Common myeloid progenitor, CD34-positive (primary cell): ENCODE data around the gene NSD1.

Experiments
- CTCF ChIA-PET: fragments of 350-600 bp; sonication (Branson Sonifier 250); formaldehyde crosslinking; loops from one replicate; lab custom pipeline; 2021; ENCODE audit warnings: antibody characterized with exemption; lab: Charles Lee
- POLR2A ChIA-PET: fragments of 350-600 bp; sonication (Branson Sonifier 250); formaldehyde crosslinking; loops from one replicate; lab custom pipeline; 2021; ENCODE audit warnings: antibody characterized with exemption; lab: Charles Lee
- DNase-seq, 3 donors: peaks; one replicate each; pipeline versions ENCODE4 v3.0.0 to v3.0.0-alpha.2; 2013
- H3K27ac ChIP-seq, 2 experiments: 1 replicate in 1 of 2; 2 replicates in 1 of 2; pipeline ENCODE4 v1.7.0; 2013; ENCODE audit warnings: inconsistent platforms in 2 of 2, low read length in 2 of 2, mild to moderate bottlenecking in 2 of 2, low read depth in 1 of 2, moderate library complexity in 1 of 2; ENCODE audit not compliant: severe bottlenecking in 2 of 2, insufficient read depth in 1 of 2, poor library complexity in 1 of 2
- H3K27me3 ChIP-seq, 5 experiments: replicated peaks in 2 of 5; 1 replicate in 3 of 5; 2 replicates in 2 of 5; pipeline versions ENCODE4 v1.6.1 to v1.7.0; 2013; ENCODE audit warnings: low read length in 4 of 5, mild to moderate bottlenecking in 2 of 5, moderate library complexity in 2 of 5, inconsistent platforms in 1 of 5; ENCODE audit not compliant: insufficient read depth in 5 of 5, control insufficient read depth in 4 of 5
- H3K36me3 ChIP-seq, 4 experiments: 1 replicate in 2 of 4; 2 replicates in 2 of 4; pipeline versions ENCODE4 v1.6.1 to v1.7.0; 2013; ENCODE audit warnings: low read length in 3 of 4, control low read depth in 1 of 4, mild to moderate bottlenecking in 1 of 4; ENCODE audit not compliant: control insufficient read depth in 4 of 4, insufficient read depth in 4 of 4
- H3K4me1 ChIP-seq, 4 experiments: 1 replicate in 3 of 4; 2 replicates in 1 of 4; pipeline versions ENCODE4 v1.6.1 to v1.7.1; 2013; ENCODE audit warnings: low read length in 3 of 4, mild to moderate bottlenecking in 3 of 4, control low read depth in 1 of 4, inconsistent platforms in 1 of 4, moderate library complexity in 1 of 4; ENCODE audit not compliant: control insufficient read depth in 4 of 4, insufficient read depth in 4 of 4; ENCODE audit errors: control extremely low read depth in 1 of 4
- H3K4me3 ChIP-seq, 7 experiments: 1 replicate in 4 of 7; 2 replicates in 3 of 7; pipeline versions ENCODE4 v1.5.1 to v1.7.0; 2013; ENCODE audit warnings: mild to moderate bottlenecking in 7 of 7, low read length in 6 of 7, moderate library complexity in 6 of 7, inconsistent platforms in 2 of 7, low read depth in 2 of 7, control low read depth in 1 of 7; ENCODE audit not compliant: insufficient read depth in 4 of 7, control insufficient read depth in 1 of 7; ENCODE audit errors: extremely low read depth in 1 of 7
- H3K9me3 ChIP-seq, 5 experiments: 1 replicate in 4 of 5; 2 replicates in 1 of 5; pipeline versions ENCODE4 v1.6.1 to v1.7.1; 2013; ENCODE audit warnings: low read length in 4 of 5, mild to moderate bottlenecking in 2 of 5, inconsistent platforms in 1 of 5, low read depth in 1 of 5, moderate library complexity in 1 of 5; ENCODE audit not compliant: control insufficient read depth in 4 of 5, insufficient read depth in 2 of 5; ENCODE audit errors: control extremely low read depth in 1 of 5
- WGBS: methylation state at CpG from one replicate; pipeline ENCODE4 v1.1.5; 2013; ENCODE audit not compliant: insufficient coverage; 5-methylcytosine and 5-hydroxymethylcytosine counted together

The NSD1 gene

DNA sequence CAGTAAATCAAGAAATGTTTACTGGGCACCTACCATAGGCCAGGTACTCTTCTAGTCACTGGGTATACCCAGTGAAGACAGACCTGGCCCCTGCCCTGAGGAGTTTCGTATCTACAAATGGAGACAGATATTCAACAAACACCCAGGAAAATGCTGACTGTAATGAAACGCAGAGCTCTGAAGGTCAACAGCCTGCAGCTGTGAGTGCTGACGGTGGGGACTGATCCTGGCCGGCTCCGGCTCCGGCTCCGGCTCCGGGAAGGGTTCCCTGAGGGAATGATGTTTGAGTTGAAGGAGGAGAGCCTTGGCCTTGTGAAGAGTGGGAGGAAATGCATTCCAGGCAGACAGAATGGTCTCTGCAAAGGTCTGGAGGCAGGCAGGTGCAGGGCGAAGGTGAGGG lies 23.8 kb upstream of the NSD1 start:
- no peaks in the 10 kb centered on the region for H3K36me3 ChIP-seq
- H3K27ac ChIP-seq: no peak overlapping the region
- H3K4me3 ChIP-seq: no peak overlapping the region
- no peaks in the 10 kb centered on the region for H3K9me3 ChIP-seq
- ChIA-PET POLR2A (no interaction called here), CTCF (interaction anchor here (0.6 to 6.1 kb wide), 6 partner anchors 17 to 747 kb away, joined by 3 to 53 read pairs (median 3); partner anchors contain the start of gene NSD1)
- DNase-seq: no peak
- no peaks in the 10 kb centered on the region for H3K27me3 ChIP-seq
- peaks cover 0 to 13% (median 0%) of the 10 kb centered on the region in 4 experiments for H3K4me1 ChIP-seq
- 97% methylated on average over 5 of the region's 9 CpGs for WGBS

DNA sequence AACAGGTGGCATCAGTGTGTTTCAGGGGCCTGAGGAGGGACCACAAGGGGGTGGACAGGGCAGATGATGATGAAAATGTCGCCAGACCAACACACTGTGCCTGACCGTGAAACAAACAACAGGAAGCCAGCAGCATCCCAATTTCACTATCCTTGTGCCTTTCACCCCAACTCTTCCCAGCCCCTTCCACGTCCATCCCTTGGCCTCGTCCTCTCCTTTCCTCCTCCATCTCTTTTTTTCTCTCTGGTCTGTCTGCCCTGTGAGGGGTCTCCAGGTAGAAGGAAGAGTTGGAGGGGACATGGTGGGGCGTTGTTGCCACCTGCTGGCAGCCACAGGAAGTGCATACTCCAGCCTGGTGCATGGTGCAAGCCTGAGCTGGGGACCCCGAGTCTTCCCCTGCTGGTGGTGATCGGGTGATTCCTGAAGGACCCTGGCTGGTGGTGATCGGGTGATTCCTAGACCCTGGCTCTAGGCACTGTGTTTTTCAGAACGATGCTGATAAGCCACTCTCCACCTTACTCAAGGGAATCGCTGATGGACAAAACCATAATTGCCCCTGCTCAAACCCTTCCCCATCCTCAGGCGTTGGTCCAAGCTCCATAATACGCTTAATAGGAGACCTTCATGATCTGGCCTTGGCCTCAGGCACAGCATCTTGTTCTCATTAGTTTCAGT lies 21.7 kb upstream of the NSD1 start:
- WGBS: 37% methylated on average over 9 of the region's 12 CpGs

DNA sequence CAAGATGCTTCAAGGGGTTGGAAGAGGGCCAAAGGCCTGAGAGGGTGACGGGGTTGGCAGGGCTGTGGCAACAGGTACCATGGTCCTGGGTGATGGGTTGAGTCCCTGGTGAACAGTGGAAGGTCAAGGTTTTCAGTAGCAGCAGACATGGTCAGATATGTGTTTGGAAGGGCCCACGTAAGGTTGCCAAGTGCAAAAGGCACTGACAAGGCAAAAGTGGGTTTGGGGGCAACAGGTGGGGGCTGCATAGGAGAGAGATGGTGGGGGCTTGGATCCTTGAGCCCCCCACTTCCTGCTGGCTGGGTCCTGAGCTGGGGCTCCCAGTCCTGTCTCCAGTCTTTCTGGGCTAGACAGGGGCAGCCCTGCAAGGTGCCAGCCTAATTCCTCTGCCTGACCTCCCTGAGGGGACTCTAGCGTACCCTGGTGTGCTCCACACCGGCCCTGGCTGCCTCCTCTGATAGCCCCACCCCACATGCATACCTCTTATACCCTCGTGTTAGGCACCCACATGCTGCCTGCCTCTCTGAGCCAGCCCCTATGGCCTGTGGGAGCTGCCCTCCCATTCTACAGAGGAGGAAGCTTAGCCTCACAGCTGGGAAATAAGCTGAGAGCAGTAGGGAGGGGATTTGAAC lies 20.9 kb upstream of the NSD1 start:
- Histone ChIP-seq H3K4me3 (no peak overlapping the region), H3K36me3 (no peaks in the 10 kb centered on the region), H3K27me3 (no peaks in the 10 kb centered on the region), H3K4me1 (peaks cover 0 to 26% (median 3%) of the 10 kb centered on the region in 4 experiments), H3K9me3 (no peaks in the 10 kb centered on the region), H3K27ac (no peak overlapping the region)
- DNase-seq: no peak
- ChIA-PET POLR2A (no interaction called here), CTCF (interaction anchor here (0.6 to 6.1 kb wide), 35 partner anchors 9 to 453 kb away, joined by 3 to 71 read pairs (median 4); partner anchors contain the start of genes FGFR4 and NSD1)
- WGBS: 88% methylated on average over 3 of the region's 5 CpGs

More for the DNA sequence above, 21.7 kb upstream of the NSD1 start:
- Histone ChIP-seq H3K36me3 (no peaks in the 10 kb centered on the region), H3K9me3 (no peaks in the 10 kb centered on the region), H3K27ac (no peak overlapping the region), H3K4me1 (peaks cover 0 to 22% (median 3%) of the 10 kb centered on the region in 4 experiments), H3K27me3 (no peaks in the 10 kb centered on the region), H3K4me3 (no peak overlapping the region)
- ChIA-PET CTCF (interaction anchor here (0.7 to 6.1 kb wide), 21 partner anchors 12 to 452 kb away, joined by 3 to 71 read pairs (median 3); partner anchors contain the start of genes FGFR4 and NSD1), POLR2A (no interaction called here)
- peak; percentile 67 to 80 (median 67) for DNase-seq

DNA sequence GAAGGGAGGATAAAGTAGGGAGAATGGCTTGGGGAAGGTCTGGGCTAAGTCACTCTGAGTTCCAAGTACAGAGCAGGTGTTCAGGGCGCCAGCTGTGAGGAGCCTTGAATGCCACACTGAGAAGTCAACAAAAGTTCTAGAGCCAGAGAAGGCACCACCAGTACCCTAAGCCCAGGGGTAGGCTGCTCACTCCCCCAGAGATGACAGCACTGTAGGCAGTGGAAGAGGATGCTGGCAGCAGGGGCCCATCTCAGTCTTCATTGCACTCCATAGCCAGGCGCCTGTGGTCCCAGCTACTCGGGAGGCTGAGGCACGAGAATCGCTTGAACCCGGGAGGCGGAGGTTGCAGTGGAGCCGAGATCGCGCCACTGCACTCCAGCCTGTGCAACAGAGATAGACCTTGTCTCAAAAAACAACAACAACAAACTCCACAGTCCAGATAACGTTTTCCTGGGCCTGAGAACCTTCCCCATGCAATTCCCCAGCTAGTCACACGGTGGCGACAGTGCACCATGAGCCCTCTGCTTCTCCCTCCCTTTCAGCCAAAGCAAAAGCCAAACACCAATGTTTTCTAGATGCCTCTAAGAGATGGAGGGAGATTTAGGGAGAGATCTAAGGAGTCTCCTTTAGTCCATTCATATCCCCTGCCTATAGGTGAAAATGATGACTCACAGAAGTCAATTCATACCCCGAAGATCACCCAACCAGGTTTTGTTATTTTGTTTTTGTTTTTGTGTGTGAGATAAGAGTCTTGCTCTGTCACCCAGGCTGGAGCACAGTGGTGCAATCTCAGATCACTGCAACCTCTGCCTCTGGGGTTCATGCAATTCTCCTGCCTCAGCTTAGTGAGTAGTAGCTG lies 19.8 kb upstream of the NSD1 start:
- Histone ChIP-seq H3K27ac (no peak overlapping the region), H3K9me3 (no peaks in the 10 kb centered on the region), H3K27me3 (no peaks in the 10 kb centered on the region), H3K36me3 (no peaks in the 10 kb centered on the region), H3K4me3 (no peak overlapping the region), H3K4me1 (peaks cover 0 to 26% (median 3%) of the 10 kb centered on the region in 4 experiments)
- 47% methylated on average over 6 of the region's 14 CpGs for WGBS
- POLR2A ChIA-PET: interaction anchor here (0.6 kb wide), 2 partner anchors 38 to 396 kb away, joined by 3 read pairs; partner anchors contain the start of gene DOK3
- DNase-seq: peak; percentile 74 to 84 (median 77)
- CTCF ChIA-PET: interaction anchor here (0.6 to 6.1 kb wide), 45 partner anchors 8 to 456 kb away, joined by 3 to 71 read pairs (median 4); partner anchors contain the start of genes FGFR4 and NSD1

- CTCF ChIA-PET: interaction anchor here (0.7 kb wide), 1 partner anchor 8 kb away, joined by 3 read pairs; no protein-coding TSS in a partner anchor
- whole genome bisulfite sequencing: 36% methylated on average over 47 of the region's 49 CpGs
- no peaks in the 10 kb centered on the region for H3K36me3 ChIP-seq
- H3K27ac ChIP-seq: no peak overlapping the region
- H3K27me3 ChIP-seq: no peaks in the 10 kb centered on the region
- peak; percentile 77 to 88 (median 86) for DNase-seq
- peak overlapping the region in 3 of 7 experiments; percentile 10 to 45 (median 19) for H3K4me3 ChIP-seq
- POLR2A ChIA-PET: interaction anchor here (0.6 kb wide), 1 partner anchor 74 kb away, joined by 4 read pairs; no protein-coding TSS in a partner anchor
- H3K4me1 ChIP-seq: peaks cover 0 to 24% (median 3%) of the 10 kb centered on the region in 4 experiments
- no peaks in the 10 kb centered on the region for H3K9me3 ChIP-seq
Measured at GRCh38 chr5:177116631-177117373, 16.8 kb upstream of the NSD1 start.

- CTCF ChIA-PET: interaction anchor here (0.7 to 1.0 kb wide), 3 partner anchors 9 to 180 kb away, joined by 3 read pairs; no protein-coding TSS in a partner anchor
- DNase-seq: no peak
- 98% methylated on average over 18 of the region's 30 CpGs for WGBS
- no peaks in the 10 kb centered on the region for H3K36me3 ChIP-seq
- H3K27me3 ChIP-seq: no peaks in the 10 kb centered on the region
- H3K9me3 ChIP-seq: no peaks in the 10 kb centered on the region
- H3K4me3 ChIP-seq: no peak overlapping the region
- peaks cover 0 to 21% (median 3%) of the 10 kb centered on the region in 4 experiments for H3K4me1 ChIP-seq
- no peak overlapping the region for H3K27ac ChIP-seq
- POLR2A ChIA-PET: interaction anchor here (0.6 kb wide), 1 partner anchor 73 kb away, joined by 4 read pairs; no protein-coding TSS in a partner anchor
Measured at GRCh38 chr5:177117441-177118045, 16.0 kb upstream of the NSD1 start.
